22Rv1 (cell line): ENCODE measurements around the gene DUSP18.

Source experiments
- CTCF ChIP-seq: fragments of 450-650 bp; IDR thresholded peaks from 2 replicates; pipeline ENCODE4 v1.5.1; 2017; ENCODE audit warnings: mild to moderate bottlenecking
- ZFX ChIP-seq: fragments of 450-650 bp; IDR thresholded peaks from 2 replicates; pipeline ENCODE4 v1.6.1; 2017; ENCODE audit warnings: antibody characterized with exemption, borderline replicate concordance

- TF ChIP-seq CTCF (no peak), ZFX (no peak)
Observed at GRCh38 chr22:30655532-30655931, 12.1 kb downstream of the DUSP18 start.
